WTC11 (cell line): ENCODE data around the gene ALAD.

Experiments
- ATF1 ChIP-seq: sonication (generic); formaldehyde crosslinking; IDR thresholded peaks from 2 replicates; pipeline ENCODE4 v1.8.1; 2023; ENCODE audit warnings: mild to moderate bottlenecking, moderate library complexity, missing genetic modification reagents
- ESRRA ChIP-seq: sonication (generic); formaldehyde crosslinking; IDR thresholded peaks from 2 replicates; pipeline ENCODE4 v1.8.1; 2022; ENCODE audit warnings: mild to moderate bottlenecking, missing genetic modification reagents, borderline replicate concordance
- JUN ChIP-seq: sonication (generic); formaldehyde crosslinking; IDR thresholded peaks from 2 replicates; pipeline ENCODE4 v1.8.0; 2023; ENCODE audit warnings: mild to moderate bottlenecking, missing genetic modification reagents
- NFATC4 ChIP-seq: fragments of 250-450 bp; sonication (Bioruptor Pico); IDR thresholded peaks from 2 replicates; pipeline ENCODE4 v1.9.0; 2021; ENCODE audit warnings: mild to moderate bottlenecking
- NFYB ChIP-seq: sonication (generic); formaldehyde crosslinking; conservative IDR thresholded peaks from 2 replicates; pipeline ENCODE4 v1.8.0; 2022; ENCODE audit warnings: low read depth, missing genetic modification reagents
- SP1 ChIP-seq: sonication (generic); formaldehyde crosslinking; conservative IDR thresholded peaks from 2 replicates; pipeline ENCODE4 v1.8.1; 2022; ENCODE audit warnings: missing genetic modification reagents
- ZNF263 ChIP-seq: sonication (generic); formaldehyde crosslinking; IDR thresholded peaks from 2 replicates; pipeline ENCODE4 v1.8.1; 2022; ENCODE audit warnings: low read depth, mild to moderate bottlenecking, moderate library complexity, missing genetic modification reagents
- TF ChIP-seq, protein P1 (sequence below): fragments of 200-600 bp; IDR thresholded peaks from 2 replicates; pipeline ENCODE4 v1.8.0; 2022; ENCODE audit warnings: antibody characterized with exemption
- TF ChIP-seq, protein P2 (sequence below): sonication (generic); formaldehyde crosslinking; IDR thresholded peaks from 2 replicates; pipeline ENCODE4 v1.8.1; 2022; ENCODE audit warnings: low read depth, missing genetic modification reagents, borderline replicate concordance
- TF ChIP-seq, protein P3 (sequence below): sonication (generic); formaldehyde crosslinking; IDR thresholded peaks from 2 replicates; pipeline ENCODE4 v1.8.1; 2023; ENCODE audit warnings: mild to moderate bottlenecking, missing genetic modification reagents, moderate library complexity
- TF ChIP-seq, protein P4 (sequence below): sonication (generic); formaldehyde crosslinking; IDR thresholded peaks from 2 replicates; pipeline ENCODE4 v1.8.1; 2022; ENCODE audit warnings: mild to moderate bottlenecking, moderate library complexity, missing genetic modification reagents
- TF ChIP-seq, protein P5 (sequence below): sonication (generic); formaldehyde crosslinking; IDR thresholded peaks from 2 replicates; pipeline ENCODE4 v1.8.1; 2022; ENCODE audit warnings: low read depth, mild to moderate bottlenecking, moderate library complexity, missing genetic modification reagents, borderline replicate concordance
- TF ChIP-seq, protein P6 (sequence below): sonication (generic); formaldehyde crosslinking; IDR thresholded peaks from 2 replicates; pipeline ENCODE4 v1.8.0; 2023; ENCODE audit warnings: missing genetic modification reagents, mild to moderate bottlenecking, borderline replicate concordance

DNA sequence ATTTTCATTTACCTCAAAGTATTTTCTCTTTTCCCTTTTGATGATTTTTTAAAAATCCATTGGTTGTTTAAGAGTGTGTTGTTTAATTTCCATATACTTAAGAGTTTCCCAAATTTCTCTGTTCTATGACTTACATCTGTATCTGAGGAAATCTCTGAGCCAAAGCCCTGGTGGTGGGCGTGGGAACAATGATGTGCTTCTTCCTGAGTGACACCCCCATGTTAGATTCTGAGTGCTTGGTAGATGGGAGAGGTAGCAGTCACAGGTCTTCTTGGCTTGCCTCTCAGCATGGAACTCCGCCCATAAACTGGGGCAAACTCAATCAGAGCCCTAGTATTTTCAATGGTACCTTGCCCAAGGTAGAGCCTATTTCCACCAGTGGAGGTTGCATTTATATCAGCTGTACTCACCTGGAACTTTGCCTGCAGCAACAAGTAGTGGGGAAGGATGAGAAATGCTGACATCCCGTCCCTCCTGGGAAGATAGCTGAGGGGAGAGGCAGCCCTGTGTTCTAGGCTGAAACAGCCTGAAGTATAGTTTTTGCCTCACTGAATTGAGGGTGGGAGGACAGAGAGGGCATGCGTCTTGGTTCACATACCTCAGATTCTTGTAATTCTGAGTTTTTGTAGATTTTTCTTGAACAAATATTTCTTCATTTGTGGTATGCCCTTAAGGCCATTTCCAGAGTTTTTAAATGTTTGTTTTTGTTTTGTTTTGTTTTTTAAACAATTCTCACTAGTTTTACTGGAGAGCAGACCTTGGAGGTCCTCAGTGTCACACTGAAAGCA is 35.8 kb upstream of the ALAD start:
- TF ChIP-seq, protein P1, sequence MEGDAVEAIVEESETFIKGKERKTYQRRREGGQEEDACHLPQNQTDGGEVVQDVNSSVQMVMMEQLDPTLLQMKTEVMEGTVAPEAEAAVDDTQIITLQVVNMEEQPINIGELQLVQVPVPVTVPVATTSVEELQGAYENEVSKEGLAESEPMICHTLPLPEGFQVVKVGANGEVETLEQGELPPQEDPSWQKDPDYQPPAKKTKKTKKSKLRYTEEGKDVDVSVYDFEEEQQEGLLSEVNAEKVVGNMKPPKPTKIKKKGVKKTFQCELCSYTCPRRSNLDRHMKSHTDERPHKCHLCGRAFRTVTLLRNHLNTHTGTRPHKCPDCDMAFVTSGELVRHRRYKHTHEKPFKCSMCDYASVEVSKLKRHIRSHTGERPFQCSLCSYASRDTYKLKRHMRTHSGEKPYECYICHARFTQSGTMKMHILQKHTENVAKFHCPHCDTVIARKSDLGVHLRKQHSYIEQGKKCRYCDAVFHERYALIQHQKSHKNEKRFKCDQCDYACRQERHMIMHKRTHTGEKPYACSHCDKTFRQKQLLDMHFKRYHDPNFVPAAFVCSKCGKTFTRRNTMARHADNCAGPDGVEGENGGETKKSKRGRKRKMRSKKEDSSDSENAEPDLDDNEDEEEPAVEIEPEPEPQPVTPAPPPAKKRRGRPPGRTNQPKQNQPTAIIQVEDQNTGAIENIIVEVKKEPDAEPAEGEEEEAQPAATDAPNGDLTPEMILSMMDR: no peak
- TF ChIP-seq, protein P2, sequence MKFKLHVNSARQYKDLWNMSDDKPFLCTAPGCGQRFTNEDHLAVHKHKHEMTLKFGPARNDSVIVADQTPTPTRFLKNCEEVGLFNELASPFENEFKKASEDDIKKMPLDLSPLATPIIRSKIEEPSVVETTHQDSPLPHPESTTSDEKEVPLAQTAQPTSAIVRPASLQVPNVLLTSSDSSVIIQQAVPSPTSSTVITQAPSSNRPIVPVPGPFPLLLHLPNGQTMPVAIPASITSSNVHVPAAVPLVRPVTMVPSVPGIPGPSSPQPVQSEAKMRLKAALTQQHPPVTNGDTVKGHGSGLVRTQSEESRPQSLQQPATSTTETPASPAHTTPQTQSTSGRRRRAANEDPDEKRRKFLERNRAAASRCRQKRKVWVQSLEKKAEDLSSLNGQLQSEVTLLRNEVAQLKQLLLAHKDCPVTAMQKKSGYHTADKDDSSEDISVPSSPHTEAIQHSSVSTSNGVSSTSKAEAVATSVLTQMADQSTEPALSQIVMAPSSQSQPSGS (CRISPR knock-in tag): no peak
- TF ChIP-seq, protein P3, sequence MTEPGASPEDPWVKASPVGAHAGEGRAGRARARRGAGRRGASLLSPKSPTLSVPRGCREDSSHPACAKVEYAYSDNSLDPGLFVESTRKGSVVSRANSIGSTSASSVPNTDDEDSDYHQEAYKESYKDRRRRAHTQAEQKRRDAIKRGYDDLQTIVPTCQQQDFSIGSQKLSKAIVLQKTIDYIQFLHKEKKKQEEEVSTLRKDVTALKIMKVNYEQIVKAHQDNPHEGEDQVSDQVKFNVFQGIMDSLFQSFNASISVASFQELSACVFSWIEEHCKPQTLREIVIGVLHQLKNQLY (CRISPR knock-in tag): no peak
- TF ChIP-seq, protein P4, sequence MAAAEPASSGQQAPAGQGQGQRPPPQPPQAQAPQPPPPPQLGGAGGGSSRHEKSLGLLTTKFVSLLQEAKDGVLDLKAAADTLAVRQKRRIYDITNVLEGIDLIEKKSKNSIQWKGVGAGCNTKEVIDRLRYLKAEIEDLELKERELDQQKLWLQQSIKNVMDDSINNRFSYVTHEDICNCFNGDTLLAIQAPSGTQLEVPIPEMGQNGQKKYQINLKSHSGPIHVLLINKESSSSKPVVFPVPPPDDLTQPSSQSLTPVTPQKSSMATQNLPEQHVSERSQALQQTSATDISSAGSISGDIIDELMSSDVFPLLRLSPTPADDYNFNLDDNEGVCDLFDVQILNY: no peak
- TF ChIP-seq NFATC4 (CRISPR knock-in tag): no peak
- TF ChIP-seq JUN: no peak
- TF ChIP-seq NFYB (CRISPR knock-in tag): no peak
- TF ChIP-seq SP1: no peak
- TF ChIP-seq ATF1 (CRISPR knock-in tag): no peak
- no peak for TF ChIP-seq ZNF263 (CRISPR knock-in tag)
- TF ChIP-seq, protein P5, sequence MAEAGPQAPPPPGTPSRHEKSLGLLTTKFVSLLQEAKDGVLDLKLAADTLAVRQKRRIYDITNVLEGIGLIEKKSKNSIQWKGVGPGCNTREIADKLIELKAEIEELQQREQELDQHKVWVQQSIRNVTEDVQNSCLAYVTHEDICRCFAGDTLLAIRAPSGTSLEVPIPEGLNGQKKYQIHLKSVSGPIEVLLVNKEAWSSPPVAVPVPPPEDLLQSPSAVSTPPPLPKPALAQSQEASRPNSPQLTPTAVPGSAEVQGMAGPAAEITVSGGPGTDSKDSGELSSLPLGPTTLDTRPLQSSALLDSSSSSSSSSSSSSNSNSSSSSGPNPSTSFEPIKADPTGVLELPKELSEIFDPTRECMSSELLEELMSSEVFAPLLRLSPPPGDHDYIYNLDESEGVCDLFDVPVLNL: no peak
- TF ChIP-seq, protein P6, sequence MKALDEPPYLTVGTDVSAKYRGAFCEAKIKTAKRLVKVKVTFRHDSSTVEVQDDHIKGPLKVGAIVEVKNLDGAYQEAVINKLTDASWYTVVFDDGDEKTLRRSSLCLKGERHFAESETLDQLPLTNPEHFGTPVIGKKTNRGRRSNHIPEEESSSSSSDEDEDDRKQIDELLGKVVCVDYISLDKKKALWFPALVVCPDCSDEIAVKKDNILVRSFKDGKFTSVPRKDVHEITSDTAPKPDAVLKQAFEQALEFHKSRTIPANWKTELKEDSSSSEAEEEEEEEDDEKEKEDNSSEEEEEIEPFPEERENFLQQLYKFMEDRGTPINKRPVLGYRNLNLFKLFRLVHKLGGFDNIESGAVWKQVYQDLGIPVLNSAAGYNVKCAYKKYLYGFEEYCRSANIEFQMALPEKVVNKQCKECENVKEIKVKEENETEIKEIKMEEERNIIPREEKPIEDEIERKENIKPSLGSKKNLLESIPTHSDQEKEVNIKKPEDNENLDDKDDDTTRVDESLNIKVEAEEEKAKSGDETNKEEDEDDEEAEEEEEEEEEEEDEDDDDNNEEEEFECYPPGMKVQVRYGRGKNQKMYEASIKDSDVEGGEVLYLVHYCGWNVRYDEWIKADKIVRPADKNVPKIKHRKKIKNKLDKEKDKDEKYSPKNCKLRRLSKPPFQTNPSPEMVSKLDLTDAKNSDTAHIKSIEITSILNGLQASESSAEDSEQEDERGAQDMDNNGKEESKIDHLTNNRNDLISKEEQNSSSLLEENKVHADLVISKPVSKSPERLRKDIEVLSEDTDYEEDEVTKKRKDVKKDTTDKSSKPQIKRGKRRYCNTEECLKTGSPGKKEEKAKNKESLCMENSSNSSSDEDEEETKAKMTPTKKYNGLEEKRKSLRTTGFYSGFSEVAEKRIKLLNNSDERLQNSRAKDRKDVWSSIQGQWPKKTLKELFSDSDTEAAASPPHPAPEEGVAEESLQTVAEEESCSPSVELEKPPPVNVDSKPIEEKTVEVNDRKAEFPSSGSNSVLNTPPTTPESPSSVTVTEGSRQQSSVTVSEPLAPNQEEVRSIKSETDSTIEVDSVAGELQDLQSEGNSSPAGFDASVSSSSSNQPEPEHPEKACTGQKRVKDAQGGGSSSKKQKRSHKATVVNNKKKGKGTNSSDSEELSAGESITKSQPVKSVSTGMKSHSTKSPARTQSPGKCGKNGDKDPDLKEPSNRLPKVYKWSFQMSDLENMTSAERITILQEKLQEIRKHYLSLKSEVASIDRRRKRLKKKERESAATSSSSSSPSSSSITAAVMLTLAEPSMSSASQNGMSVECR (CRISPR knock-in tag): no peak
- no peak for TF ChIP-seq ESRRA (CRISPR knock-in tag)
